Measurements from ENCODE around the gene KCNN2. TPM values are rescaled to one million over a fixed set of nuclear protein-coding genes. Genes with fewer than 3 reads are reported as not detected.

The KCNN2 gene
- total and polyA plus RNA-seq, 2 donors, result 0.66 to 1.1 TPM

- no peaks in the 10 kb centered on the region for H3K9me3 ChIP-seq (ENCODE audit: control insufficient read depth in 2 of 2, insufficient read depth in 1 of 2, low read length in 1 of 2)
- no peaks in the 10 kb centered on the region for H3K36me3 ChIP-seq (ENCODE audit: control insufficient read depth in 2 of 2, insufficient read depth in 2 of 2, low read length in 1 of 2)
- DNase-seq (ENCODE audit: low read depth in 6 of 9, low spot score in 9 of 9), result no peak
- H3K4me3 ChIP-seq (ENCODE audit: low read length in 2 of 2), result no peak overlapping the region
- H3K27me3 ChIP-seq (ENCODE audit: control insufficient read depth in 2 of 2, insufficient read depth in 1 of 2, low read length in 1 of 2), result no peaks in the 10 kb centered on the region
- no peak overlapping the region for H3K27ac ChIP-seq (ENCODE audit: low read depth in 1 of 2, low read length in 1 of 2)
- 86% methylated on average over 1 of the region's 1 CpG for WGBS
- no peaks in the 10 kb centered on the region for H3K4me1 ChIP-seq (ENCODE audit: control insufficient read depth in 2 of 2, insufficient read depth in 2 of 2, low read length in 2 of 2)
Observed at GRCh38 chr5:114477816-114478334, 116.0 kb downstream of the KCNN2 start.

- Histone ChIP-seq H3K27me3 (ENCODE audit: control insufficient read depth in 2 of 2, insufficient read depth in 1 of 2, low read length in 1 of 2) (no peaks in the 10 kb centered on the region), H3K27ac (ENCODE audit: low read depth in 1 of 2, low read length in 1 of 2) (no peak overlapping the region), H3K36me3 (ENCODE audit: control insufficient read depth in 2 of 2, insufficient read depth in 2 of 2, low read length in 1 of 2) (no peaks in the 10 kb centered on the region), H3K9me3 (ENCODE audit: control insufficient read depth in 2 of 2, insufficient read depth in 1 of 2, low read length in 1 of 2) (no peaks in the 10 kb centered on the region), H3K4me3 (ENCODE audit: low read length in 2 of 2) (no peak overlapping the region), H3K4me1 (ENCODE audit: control insufficient read depth in 2 of 2, insufficient read depth in 2 of 2, low read length in 2 of 2) (no peaks in the 10 kb centered on the region)
- DNase-seq (ENCODE audit: low read depth in 6 of 9, low spot score in 9 of 9), result no peak
- WGBS, result 83% methylated on average over 4 of the region's 4 CpGs
Observed at GRCh38 chr5:114500756-114501155, 138.9 kb downstream of the KCNN2 start.

DNA sequence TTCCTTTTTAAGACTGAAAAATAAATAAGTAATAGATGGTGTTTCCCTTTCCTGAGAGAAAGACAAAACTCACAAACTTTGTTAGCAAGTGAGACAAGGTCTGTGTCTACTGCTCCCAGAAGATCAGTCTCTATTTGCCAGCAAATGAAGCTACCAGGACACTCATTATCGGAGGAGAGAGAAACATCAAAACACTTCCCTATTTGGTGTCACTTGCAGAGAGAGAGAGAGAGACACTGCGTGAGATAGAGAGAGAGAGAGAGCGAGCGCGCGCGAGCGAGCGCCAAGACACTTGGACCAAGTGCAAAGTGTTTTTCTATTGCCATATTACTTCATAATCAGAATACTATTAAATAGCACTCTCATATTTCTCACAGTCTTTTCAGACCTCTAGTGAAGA is 142.7 kb downstream of the KCNN2 start:
- no peak for DNase-seq (ENCODE audit: low read depth in 6 of 9, low spot score in 9 of 9)
- Histone ChIP-seq H3K27me3 (ENCODE audit: control insufficient read depth in 2 of 2, insufficient read depth in 1 of 2, low read length in 1 of 2) (no peaks in the 10 kb centered on the region), H3K4me3 (ENCODE audit: low read length in 2 of 2) (no peak overlapping the region), H3K27ac (ENCODE audit: low read depth in 1 of 2, low read length in 1 of 2) (no peak overlapping the region), H3K9me3 (ENCODE audit: control insufficient read depth in 2 of 2, insufficient read depth in 1 of 2, low read length in 1 of 2) (no peaks in the 10 kb centered on the region), H3K4me1 (ENCODE audit: control insufficient read depth in 2 of 2, insufficient read depth in 2 of 2, low read length in 2 of 2) (no peaks in the 10 kb centered on the region), H3K36me3 (ENCODE audit: control insufficient read depth in 2 of 2, insufficient read depth in 2 of 2, low read length in 1 of 2) (no peaks in the 10 kb centered on the region)
- 92% methylated on average over 9 of the region's 9 CpGs for WGBS

DNA sequence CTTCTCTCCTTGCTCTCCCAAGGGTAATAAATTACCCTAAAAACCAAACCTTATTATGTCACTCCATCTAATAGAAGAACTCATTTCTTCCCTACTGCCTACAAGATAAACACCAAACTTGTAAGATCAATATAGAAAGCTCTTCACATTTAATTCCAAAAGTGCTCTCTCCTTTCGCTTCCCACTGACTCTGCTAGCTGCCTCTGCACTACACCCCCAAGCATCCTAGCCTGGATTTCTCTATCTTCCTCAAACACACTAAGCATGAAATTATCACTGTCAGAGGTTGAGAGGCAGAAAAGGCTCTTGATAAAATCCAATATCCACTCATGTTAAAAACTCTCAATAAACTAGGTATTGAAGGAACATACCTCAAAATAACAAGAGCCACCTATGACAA is 162.4 kb downstream of the KCNN2 start:
- no peaks in the 10 kb centered on the region for H3K9me3 ChIP-seq (ENCODE audit: control insufficient read depth in 2 of 2, insufficient read depth in 1 of 2, low read length in 1 of 2)
- WGBS, result 97% methylated on average over 1 of the region's 1 CpG

GRCh38 chr5:114544561-114544960 is 182.7 kb downstream of the KCNN2 start:
- peaks cover 0 to 13% of the 10 kb centered on the region in 2 donors for H3K9me3 ChIP-seq (ENCODE audit: control insufficient read depth in 2 of 2, insufficient read depth in 1 of 2, low read length in 1 of 2)
- H3K4me1 ChIP-seq (ENCODE audit: control insufficient read depth in 2 of 2, insufficient read depth in 2 of 2, low read length in 2 of 2), result no peaks in the 10 kb centered on the region
- H3K27ac ChIP-seq (ENCODE audit: low read depth in 1 of 2, low read length in 1 of 2), result no peak overlapping the region
- no peaks in the 10 kb centered on the region for H3K27me3 ChIP-seq (ENCODE audit: control insufficient read depth in 2 of 2, insufficient read depth in 1 of 2, low read length in 1 of 2)
- DNase-seq (ENCODE audit: low read depth in 6 of 9, low spot score in 9 of 9), result no peak
- 91% methylated on average over 1 of the region's 1 CpG for WGBS
- no peaks in the 10 kb centered on the region for H3K36me3 ChIP-seq (ENCODE audit: control insufficient read depth in 2 of 2, insufficient read depth in 2 of 2, low read length in 1 of 2)
- H3K4me3 ChIP-seq (ENCODE audit: low read length in 2 of 2), result no peak overlapping the region

More for the DNA sequence above, 162.4 kb downstream of the KCNN2 start:
- Histone ChIP-seq H3K4me1 (ENCODE audit: control insufficient read depth in 2 of 2, insufficient read depth in 2 of 2, low read length in 2 of 2) (no peaks in the 10 kb centered on the region), H3K27ac (ENCODE audit: low read depth in 1 of 2, low read length in 1 of 2) (no peak overlapping the region), H3K36me3 (ENCODE audit: control insufficient read depth in 2 of 2, insufficient read depth in 2 of 2, low read length in 1 of 2) (no peaks in the 10 kb centered on the region), H3K4me3 (ENCODE audit: low read length in 2 of 2) (no peak overlapping the region), H3K27me3 (ENCODE audit: control insufficient read depth in 2 of 2, insufficient read depth in 1 of 2, low read length in 1 of 2) (no peaks in the 10 kb centered on the region)
- DNase-seq (ENCODE audit: low read depth in 6 of 9, low spot score in 9 of 9), result no peak
